ENCODE results near the gene SLC6A5. TPM values are rescaled to one million over a fixed set of nuclear protein-coding genes. Genes with fewer than 3 reads are reported as not detected.

Gene SLC6A5
- total RNA-seq, 2 experiments from 2014 or later, result not detected

DNA sequence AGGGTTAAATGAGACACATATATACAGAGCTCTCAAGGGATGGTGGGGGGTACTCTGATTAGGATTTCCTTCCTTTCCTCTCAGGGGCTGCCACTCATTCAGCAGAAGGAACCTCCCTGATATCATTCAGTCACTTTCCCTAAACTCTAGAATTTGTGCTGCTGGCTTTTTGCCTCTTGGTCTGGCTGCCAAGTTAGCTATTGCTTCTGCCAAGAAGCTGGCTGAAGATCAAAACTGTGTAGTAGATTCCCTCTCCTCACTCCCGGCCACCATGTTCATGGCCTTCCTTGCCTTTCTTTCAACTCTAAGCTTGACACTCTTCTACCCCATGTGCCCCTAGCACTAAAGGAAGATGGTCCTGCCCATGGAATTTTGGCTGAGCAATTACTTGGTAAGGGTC is 18.7 kb downstream of the SLC6A5 start:
- TF ChIP-seq, protein P1, sequence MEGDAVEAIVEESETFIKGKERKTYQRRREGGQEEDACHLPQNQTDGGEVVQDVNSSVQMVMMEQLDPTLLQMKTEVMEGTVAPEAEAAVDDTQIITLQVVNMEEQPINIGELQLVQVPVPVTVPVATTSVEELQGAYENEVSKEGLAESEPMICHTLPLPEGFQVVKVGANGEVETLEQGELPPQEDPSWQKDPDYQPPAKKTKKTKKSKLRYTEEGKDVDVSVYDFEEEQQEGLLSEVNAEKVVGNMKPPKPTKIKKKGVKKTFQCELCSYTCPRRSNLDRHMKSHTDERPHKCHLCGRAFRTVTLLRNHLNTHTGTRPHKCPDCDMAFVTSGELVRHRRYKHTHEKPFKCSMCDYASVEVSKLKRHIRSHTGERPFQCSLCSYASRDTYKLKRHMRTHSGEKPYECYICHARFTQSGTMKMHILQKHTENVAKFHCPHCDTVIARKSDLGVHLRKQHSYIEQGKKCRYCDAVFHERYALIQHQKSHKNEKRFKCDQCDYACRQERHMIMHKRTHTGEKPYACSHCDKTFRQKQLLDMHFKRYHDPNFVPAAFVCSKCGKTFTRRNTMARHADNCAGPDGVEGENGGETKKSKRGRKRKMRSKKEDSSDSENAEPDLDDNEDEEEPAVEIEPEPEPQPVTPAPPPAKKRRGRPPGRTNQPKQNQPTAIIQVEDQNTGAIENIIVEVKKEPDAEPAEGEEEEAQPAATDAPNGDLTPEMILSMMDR (IDR thresholded peaks at IDR 0.05), result no peak
- Mint-ChIP-seq H3K9me3 (no peaks in the 10 kb centered on the region), H3K4me3 (no peak overlapping the region), H3K27me3 (peaks cover 45% of the 10 kb centered on the region), H3K4me1 (ENCODE audit: low read depth) (no peaks in the 10 kb centered on the region), H3K36me3 (ENCODE audit: low read depth) (no peaks in the 10 kb centered on the region), H3K27ac (no peak overlapping the region)
- no peak for DNase-seq
- CTCF ChIA-PET, result no interaction called here
- no peaks in the 10 kb centered on the region for H3K36me3 ChIP-seq (ENCODE audit: insufficient read depth, low read length)
- no peaks in the 10 kb centered on the region for H3K4me1 ChIP-seq (ENCODE audit: insufficient read depth, low read length)
- H3K9me3 ChIP-seq (ENCODE audit: control insufficient read depth in 1 of 2, insufficient read depth in 1 of 2, low read length in 2 of 2), result no peaks in the 10 kb centered on the region
- POLR2A ChIA-PET, result no interaction called here
- H3K27ac ChIP-seq (ENCODE audit: low read depth in 1 of 2, low read length in 2 of 2), result no peak overlapping the region
- ATAC-seq (ENCODE audit: poor library complexity), result no peak
- peaks cover 9 to 16% of the 10 kb centered on the region in 2 experiments for H3K27me3 ChIP-seq (ENCODE audit: control insufficient read depth in 1 of 2, insufficient read depth in 2 of 2, low read length in 2 of 2)
- H3K4me3 ChIP-seq (ENCODE audit: low read length), result no peak overlapping the region
- intact Hi-C loops (cut with DNase I, micrococcal nuclease), result no loop called here

DNA sequence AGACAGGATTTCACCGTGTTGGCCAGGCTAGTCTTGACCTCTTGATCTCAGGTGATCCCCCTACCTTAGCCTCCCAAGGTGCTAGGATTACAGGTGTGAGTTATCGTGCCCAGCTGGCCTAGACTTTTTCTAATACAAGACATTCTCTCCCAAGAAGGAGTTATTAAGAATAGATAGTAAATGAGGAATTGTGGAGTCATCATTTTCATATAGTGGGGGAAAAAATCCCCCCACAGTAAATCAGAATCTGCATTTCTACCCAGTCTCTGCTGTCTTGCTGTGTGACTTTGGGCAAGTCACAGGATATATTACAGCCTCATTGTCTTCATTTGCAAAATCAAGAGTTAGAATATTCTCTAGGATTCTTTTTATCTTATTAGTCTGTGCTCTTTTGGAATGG is 21.6 kb downstream of the SLC6A5 start:
- H3K9me3 Mint-ChIP-seq, result no peaks in the 10 kb centered on the region

DNA sequence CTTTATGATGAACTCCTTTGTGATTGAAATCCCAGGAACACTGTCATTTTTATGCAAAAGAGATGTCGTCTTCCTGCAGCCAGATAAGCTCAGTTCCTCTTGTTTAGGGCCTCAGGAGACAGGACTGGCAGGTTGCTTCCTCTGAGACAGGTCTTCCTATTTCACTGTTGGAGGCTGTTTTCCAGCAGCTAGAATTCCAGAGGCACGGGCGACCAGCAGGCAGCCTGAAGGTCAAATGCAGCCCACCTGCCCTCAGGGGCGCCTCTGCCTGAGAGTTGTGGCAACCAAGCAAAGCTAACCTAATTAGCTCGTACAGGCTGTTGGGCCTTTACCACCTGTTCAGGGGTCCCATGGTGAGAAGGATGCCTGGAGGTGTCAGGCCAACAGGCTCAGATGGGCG is 22.3 kb downstream of the SLC6A5 start:
- H3K27ac Mint-ChIP-seq, result no peak overlapping the region
- CTCF ChIA-PET, result no interaction called here
- H3K4me3 Mint-ChIP-seq, result no peak overlapping the region
- no peaks in the 10 kb centered on the region for H3K4me1 Mint-ChIP-seq (ENCODE audit: low read depth)
- Histone ChIP-seq H3K27ac (ENCODE audit: low read depth in 1 of 2, low read length in 2 of 2) (no peak overlapping the region), H3K36me3 (ENCODE audit: insufficient read depth, low read length) (no peaks in the 10 kb centered on the region), H3K4me1 (ENCODE audit: insufficient read depth, low read length) (no peaks in the 10 kb centered on the region), H3K9me3 (ENCODE audit: control insufficient read depth in 1 of 2, insufficient read depth in 1 of 2, low read length in 2 of 2) (no peaks in the 10 kb centered on the region), H3K4me3 (ENCODE audit: low read length) (no peak overlapping the region), H3K27me3 (ENCODE audit: control insufficient read depth in 1 of 2, insufficient read depth in 2 of 2, low read length in 2 of 2) (peaks cover 2 to 6% of the 10 kb centered on the region in 2 experiments)
- H3K27me3 Mint-ChIP-seq, result peaks cover 32% of the 10 kb centered on the region
- TF ChIP-seq, protein P1 (IDR thresholded peaks at IDR 0.05), result no peak
- DNase-seq, result no peak
- H3K36me3 Mint-ChIP-seq (ENCODE audit: low read depth), result no peaks in the 10 kb centered on the region
- no peaks in the 10 kb centered on the region for H3K9me3 Mint-ChIP-seq
- intact Hi-C loops (cut with DNase I, micrococcal nuclease), result no loop called here
- ATAC-seq (ENCODE audit: poor library complexity), result no peak
- POLR2A ChIA-PET, result no interaction called here

More for the DNA sequence above, 21.6 kb downstream of the SLC6A5 start:
- ChIA-PET POLR2A (no interaction called here), CTCF (no interaction called here)
- Histone ChIP-seq H3K4me1 (ENCODE audit: insufficient read depth, low read length) (no peaks in the 10 kb centered on the region), H3K27me3 (ENCODE audit: control insufficient read depth in 1 of 2, insufficient read depth in 2 of 2, low read length in 2 of 2) (peaks cover 5 to 9% of the 10 kb centered on the region in 2 experiments), H3K4me3 (ENCODE audit: low read length) (no peak overlapping the region), H3K27ac (ENCODE audit: low read depth in 1 of 2, low read length in 2 of 2) (no peak overlapping the region), H3K9me3 (ENCODE audit: control insufficient read depth in 1 of 2, insufficient read depth in 1 of 2, low read length in 2 of 2) (no peaks in the 10 kb centered on the region), H3K36me3 (ENCODE audit: insufficient read depth, low read length) (no peaks in the 10 kb centered on the region)
- no peak for ATAC-seq (ENCODE audit: poor library complexity)
- H3K27me3 Mint-ChIP-seq, result peaks cover 33% of the 10 kb centered on the region
- intact Hi-C loops (cut with DNase I, micrococcal nuclease), result no loop called here
- H3K4me3 Mint-ChIP-seq, result no peak overlapping the region
- TF ChIP-seq, protein P1 (IDR thresholded peaks at IDR 0.05), result no peak
- no peaks in the 10 kb centered on the region for H3K4me1 Mint-ChIP-seq (ENCODE audit: low read depth)
- no peak for DNase-seq
- H3K36me3 Mint-ChIP-seq (ENCODE audit: low read depth), result no peaks in the 10 kb centered on the region
- no peak overlapping the region for H3K27ac Mint-ChIP-seq
